Suppressor macrophage treated with lipopolysaccharide for 1 hour (primary cell): Measurements from ENCODE around the gene FSD1L.
"Not testable (repeated sequence)": the region's sequence is repeated elsewhere in the genome, so short reads cannot be mapped to it uniquely, and the experiment has no call there.

Experiments used
- DNase-seq, 3 donors: peaks; one replicate each; pipeline ENCODE4 v3.0.0-alpha.2; 2020 to 2022

FSD1L gene

DNA sequence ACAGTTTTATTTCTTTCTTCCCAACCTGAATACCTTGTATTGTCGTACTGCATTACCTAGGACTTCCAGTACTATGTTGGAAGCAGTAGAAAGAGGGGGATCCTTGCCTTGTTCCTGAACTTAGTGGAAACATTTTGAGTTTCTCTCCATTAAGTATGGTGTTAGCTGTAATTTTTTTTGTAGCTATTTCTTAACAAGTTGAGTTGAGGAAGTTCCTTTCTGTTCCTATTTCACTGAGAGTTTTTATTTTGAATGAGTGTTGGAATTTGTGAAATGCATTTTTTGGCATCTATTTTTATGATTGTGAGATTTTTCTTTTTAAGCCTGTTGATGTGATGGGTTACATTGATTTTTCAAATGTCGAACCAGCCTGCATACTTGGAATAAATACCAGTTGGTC is 49.0 kb downstream of the FSD1L start:
- peak in 2 of 3 donors; percentile 48 to 52 for DNase-seq

DNA sequence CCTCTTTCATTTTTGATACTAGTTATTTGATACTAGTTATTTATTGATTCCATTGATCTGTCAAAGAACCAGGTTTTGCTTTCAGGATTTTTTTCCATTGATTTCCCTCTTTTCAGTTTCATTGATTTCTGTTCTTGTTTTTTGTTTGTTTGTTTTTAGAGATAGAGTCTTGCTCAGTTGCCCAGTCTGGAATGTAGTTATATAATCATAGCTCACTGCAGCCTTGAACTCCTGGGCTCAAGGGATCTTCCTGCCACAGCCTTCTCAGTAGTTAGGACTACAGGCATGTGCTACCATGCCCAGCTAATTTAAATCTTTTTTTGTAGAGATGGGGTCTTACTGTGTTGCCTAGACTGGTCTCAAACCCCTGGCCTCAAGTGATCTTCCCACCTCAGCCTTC is 49.9 kb downstream of the FSD1L start:
- DNase-seq = peak in 1 of 3 donors; percentile 12

DNA sequence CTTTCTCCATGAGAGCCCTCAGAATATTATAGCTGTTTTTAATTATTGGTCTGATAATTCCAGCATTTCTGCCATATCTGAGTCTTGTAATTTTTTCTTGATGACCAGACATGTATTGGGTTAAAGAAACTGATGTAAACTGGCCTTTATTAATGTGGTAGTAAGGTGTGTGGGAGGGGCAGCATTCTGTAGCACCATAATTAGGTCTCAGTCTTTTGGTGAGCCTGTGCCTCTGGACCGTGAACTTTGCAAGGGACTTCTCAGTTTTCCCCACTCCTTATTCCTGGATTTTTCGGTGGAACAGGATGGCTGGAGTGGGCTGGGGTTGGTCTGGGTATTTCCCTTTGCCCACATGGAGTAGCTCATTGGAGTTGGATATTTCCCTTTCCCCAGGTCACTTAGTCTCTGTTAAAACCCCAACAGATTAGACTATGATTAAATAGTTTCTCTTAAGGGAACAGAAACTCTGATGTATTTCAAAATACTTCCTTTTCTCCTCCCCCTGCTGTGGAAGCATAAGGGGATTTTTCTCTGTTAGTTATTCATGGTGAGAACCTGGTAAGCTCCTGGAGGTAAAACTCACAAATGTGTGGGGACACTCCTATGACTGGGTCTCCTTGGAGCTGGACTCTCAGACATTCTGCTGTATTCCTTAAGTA is 52.4 kb downstream of the FSD1L start:
- DNase-seq = peak; percentile 88 to 97 (median 93)

DNA sequence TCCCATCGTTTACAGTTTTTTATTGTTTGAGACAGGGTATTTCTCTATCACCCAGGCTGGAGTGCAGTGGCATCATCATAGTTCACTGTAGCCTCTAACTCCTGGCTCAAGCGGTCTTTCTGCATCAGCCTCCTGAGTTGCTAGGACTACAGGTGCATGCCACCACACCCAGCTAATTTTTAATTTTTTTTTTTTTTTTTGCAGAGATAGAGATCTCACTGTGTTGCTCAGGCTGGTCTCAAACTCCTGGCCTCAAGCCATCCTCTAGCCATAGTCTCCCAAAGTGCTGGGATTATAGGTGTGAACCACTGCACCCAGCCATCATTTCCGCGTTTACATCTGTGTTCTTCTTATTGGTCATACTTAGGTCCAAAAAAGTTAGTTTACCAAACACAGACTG is 53.6 kb downstream of the FSD1L start:
- DNase-seq = peak in 1 of 3 donors; percentile 13

DNA sequence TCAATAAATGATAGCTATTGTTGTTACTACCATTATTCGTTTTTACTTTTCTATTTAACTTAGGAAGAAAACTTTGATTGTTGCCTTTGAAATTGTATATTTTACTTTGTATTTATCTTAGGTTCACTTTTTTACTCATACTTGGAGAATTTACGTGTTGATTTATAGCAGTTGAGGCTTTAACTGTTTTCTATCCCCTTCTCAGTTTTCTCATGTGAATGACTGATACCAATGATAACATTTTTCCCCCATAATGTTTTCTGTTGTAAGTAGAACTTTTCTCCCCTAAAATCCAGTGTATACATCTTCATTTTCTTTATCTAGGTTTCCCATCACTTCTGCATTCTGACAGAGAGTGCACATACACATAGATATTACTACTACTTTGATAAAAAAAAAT is 54.4 kb downstream of the FSD1L start:
- DNase-seq = peak in 1 of 3 donors; percentile 21

DNA sequence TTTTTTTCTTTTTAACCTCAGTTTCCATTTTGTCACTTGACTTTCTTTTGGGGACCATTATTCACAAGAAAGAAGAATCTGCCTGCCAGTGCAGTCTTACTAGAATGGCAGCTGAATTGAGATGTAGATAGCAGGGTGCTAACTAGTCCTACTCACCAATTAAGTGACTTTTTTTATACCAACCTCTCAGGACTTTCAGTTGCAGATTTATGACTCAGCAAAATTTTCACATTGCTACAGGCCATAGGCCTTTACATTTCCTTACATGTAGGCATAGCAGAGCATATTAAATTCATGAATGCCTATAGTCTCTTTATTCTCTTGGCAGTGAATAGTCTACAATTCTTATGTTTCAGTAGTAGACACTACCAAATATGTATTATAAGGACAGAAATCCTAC is 56.0 kb downstream of the FSD1L start:
- peak in 2 of 3 donors; percentile 31 to 40 for DNase-seq

DNA sequence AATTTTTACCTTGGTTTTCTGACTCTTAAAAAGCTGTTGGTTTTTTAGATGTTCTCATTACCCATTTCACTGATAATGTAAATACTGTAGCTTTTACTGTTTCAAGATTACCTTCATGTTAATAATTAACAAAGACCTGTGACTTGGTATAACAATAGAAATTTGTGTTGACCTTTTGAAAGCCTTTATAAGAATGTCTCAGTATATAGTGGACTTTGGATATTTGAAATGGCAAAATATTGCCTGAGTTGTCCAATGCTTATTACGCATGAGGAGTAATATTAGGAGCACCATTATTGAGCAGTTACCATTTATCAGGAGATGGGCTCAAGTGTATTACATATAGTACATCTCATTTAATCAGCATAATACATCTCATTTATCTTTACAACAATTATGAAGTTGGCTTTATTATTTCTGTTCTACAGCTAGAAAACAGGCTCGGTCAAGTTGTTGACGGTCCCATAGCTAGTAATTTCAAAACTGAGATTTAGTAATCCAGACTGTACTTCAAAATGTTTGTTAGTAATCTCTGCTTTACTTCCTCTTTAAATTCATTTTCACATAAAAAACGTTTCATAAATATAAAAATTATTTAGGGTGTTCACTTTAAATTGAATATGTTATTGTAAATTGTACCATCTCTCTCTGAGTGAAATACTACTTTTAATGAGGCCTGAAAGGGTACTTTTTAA is 59.4 kb downstream of the FSD1L start:
- peak in 2 of 3 donors; percentile 66 to 69 for DNase-seq

DNA sequence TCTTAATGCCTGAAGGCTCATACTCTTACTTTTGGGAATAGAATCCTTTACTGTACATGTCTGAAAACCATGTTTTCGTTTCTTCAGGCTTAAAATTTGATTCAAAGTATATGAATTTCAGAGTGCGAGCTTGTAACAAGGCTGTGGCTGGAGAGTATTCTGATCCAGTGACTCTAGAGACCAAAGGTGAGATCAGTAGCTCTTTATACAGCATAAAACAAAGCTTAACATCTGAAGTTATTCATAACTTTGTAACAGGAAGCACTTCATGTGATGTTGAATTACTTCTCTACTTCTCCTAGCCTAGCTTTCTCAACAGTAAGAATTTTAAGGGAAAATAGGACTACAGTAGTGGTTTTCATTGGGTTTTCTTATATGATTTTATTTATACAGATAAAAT is 60.7 kb downstream of the FSD1L start:
- peak in 2 of 3 donors; percentile 41 to 45 for DNase-seq

DNA sequence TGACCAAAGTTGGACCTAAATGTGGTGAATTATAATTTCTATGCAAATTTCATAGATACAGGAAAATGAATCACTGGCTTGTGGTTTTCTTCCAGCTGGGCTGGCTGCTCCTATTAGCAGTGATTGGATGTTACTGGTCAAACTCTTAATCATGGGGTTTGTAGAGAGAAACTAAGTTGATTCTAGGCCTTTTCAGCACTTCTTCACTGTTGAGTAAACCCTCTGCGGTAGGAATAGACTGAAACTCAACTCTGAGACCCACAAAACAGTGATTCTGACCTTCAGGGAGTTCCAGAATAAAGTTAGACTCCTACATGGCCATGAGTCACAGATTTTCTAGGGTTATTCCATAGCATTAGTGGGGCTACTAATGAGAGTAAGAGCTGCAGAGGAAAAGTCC is 62.2 kb downstream of the FSD1L start:
- peak; percentile 84 to 98 (median 92) for DNase-seq

DNA sequence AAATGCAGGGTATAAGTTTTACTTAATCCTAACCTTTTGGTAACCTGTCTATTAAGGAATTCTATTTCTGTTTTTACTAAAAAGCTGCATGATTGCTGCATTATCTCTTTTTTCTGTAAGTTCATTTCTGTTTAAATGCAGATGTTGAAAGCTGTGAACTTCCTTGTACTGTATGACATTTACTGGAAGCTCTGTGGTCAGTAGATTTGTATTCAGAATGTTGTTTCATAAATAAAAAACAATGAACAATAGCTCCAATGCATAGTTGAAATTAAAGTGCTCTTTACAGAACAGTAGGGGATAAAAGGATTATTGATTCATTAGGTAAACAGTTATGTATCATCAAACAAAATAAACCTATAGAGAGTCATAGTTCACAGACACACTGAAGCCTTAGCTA is 63.6 kb downstream of the FSD1L start:
- peak; percentile 15 to 70 (median 60) for DNase-seq

DNA sequence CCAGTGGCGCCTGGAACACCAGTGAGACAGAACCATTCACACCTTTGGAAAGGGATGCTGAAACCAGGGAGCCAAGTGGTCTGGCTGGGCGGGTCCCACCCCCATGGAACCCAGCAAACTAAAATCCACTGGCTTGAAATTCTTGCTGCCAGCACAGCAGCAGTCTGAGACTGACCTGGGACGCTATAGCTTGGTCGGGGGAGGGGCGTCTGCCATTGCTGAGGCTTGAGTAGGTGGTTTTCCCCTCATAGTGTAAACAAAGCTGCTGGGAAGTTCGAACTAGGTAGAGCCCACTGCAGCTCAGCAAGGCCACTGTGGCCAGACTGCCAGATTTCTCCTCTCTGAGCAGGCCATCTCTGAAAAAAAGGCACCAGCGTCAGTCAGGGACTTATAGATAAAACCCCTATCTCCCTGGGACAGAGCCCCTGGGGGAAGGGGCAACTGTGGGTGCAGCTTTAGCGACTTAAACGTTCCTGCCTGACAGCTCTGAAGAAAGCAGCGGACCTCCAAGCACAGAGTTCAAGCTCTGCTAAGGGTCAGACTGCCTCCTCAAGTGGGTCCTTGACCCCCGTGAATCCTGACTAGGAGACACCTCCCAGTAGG is 68.1 kb downstream of the FSD1L start:
- peak in 1 of 3 donors; percentile 9 for DNase-seq

DNA sequence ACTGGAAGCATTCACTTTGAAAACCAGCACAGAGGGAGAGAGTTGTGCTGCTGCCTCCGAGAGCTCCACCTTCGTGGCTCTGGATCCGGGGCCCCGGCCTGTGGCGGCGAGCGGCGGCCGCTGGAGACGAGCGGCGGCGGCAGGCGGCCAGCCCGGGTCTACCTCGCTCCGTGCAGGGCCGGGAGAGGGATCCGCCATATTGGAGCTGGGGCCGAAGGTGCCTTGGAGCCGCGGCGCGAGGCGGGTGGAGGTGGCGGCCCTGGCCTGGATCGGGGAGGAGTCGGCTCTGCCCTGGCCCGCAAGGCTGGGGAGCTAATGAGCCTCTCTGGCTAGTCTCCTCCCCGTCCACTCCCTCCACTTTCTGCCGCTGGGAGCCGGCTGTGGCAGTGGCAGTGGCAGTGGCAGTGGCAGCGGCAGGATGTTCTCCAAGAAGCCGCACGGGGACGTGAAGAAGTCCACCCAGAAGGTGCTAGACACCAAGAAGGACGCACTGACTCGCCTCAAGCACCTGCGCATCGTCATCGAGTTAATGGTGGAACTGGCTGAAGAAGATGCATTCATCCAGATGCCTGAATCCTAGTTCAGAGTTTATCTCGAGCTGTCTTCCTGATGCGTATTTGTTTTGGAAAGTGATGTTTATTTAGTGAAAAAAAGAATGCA is 72.0 kb downstream of the FSD1L start:
- peak in 2 of 3 donors; percentile 24 to 35 for DNase-seq

DNA sequence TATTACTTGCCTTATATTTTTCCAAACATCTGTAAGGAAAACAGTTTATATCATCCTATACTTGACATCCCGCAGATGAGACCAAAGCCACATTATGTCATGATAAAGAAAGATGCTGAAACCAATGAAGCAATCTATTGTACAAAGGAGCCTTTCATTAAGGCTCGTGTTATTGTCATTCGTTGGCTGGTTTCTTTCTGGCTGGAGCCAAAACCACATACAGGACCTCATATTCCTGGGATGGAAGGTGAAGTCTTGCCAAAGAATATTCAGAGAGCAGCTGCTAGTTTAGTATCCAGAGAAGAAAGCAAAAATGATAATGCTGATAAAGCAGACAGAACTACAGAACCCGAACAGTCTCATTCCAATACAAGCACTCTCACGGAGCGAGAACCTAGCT is 73.2 kb downstream of the FSD1L start:
- not testable (repeated sequence) for DNase-seq

DNA sequence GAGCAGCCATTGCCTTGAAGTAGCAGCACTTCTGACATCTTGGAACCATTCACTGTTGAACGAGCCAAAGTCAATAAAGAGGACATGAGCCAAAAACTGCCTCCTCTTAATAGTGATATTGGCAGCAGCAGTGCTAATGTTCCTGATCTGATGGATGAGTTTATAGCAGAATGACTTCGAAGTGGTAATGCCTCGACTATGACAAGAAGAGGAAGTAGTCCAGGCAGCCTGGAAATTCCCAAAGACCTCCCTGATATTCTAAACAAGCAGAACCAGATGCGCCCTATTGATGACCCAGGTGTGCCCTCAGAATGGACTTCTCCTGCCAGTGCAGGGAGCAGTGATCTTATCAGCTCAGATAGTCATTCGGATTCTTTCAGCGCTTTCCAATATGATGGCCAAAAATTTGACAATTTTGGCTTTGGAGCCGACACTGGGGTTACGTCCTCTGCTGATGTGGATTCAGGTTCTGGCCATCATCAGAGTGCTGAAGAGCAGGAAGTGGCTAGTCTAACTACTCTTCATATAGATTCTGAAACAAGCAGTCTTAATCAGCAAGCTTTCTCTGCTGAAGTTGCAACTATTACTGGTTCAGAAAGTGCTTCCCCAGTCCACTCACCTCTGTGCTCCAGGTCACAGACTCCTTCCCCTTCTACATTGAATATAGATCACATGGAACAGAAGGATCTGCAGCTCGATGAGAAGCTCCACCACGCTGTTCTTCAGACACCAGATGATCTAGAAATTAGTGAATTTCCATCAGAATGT is 75.0 kb downstream of the FSD1L start:
- DNase-seq = peak in 1 of 3 donors; percentile 36

DNA sequence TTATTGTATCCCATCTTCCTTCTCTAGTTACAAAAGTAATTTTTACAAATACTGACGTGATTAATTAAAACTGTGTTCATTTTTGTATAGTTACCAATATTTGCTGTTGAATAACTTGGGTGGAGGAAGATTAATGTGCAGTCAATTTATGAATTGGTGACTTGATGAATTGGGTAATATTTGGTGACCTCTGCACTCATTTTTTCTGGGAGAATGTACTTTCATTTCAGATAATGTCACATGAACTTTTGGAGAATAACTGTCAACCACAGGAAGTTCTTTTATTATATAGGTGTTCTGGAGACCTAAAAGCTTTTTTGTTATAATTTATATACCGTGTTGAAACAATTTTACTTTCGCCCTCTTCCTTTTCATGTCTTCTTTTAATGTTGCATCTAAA is 83.7 kb downstream of the FSD1L start:
- no peak for DNase-seq

DNA sequence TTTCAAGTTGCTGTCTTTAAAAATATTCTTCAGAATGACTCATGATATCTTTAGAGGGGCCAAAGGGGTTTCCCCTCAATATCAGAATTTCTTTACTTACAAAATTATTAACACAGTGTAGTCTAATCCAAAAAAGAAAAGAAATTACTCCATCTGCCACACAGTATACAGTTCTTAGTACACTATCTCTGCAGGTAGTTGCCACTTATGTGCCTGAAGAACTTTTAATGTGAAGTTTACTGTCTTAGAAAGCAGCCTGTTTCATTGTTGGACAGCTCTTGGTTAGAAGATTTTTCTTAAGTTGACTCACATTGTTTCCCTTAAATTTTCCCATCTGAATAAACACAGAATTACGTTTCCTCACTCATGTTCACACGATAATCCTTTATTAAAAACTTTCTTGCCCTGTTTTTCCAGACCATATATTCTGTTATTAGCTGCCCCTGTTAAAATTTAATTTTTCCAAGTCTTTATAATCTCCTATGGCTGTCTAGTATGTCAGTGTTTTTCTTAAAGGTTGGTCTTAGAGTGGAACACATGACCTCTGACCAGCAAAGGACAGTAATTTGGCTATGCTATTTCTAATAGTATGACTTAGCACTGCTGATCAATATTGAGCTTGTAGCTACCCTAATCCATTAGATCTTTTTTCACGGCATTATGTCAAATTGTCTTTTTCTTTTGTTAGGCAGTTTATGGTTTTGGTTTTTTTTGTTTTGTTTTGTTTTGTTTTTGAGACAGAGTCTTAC is 88.3 kb downstream of the FSD1L start:
- no peak for DNase-seq

DNA sequence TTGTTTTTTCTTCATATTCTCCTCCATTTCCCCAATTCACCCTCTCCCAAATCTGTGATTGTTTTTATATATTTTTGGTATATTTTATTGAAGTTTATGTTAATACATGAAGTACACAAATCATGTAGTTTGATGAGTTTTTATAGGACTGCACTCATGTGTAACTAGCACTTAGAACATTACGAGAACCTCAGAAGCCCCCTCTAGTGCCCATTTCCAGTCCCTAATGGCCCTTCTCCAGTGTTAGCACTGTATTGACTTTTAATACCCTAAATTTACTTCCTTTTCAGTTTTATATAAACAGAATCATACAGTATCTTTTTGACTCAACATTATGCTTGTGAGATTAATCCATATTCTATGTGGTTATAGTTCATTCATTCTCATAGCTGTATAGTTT is 91.6 kb downstream of the FSD1L start:
- peak in 2 of 3 donors; percentile 28 to 30 for DNase-seq

DNA sequence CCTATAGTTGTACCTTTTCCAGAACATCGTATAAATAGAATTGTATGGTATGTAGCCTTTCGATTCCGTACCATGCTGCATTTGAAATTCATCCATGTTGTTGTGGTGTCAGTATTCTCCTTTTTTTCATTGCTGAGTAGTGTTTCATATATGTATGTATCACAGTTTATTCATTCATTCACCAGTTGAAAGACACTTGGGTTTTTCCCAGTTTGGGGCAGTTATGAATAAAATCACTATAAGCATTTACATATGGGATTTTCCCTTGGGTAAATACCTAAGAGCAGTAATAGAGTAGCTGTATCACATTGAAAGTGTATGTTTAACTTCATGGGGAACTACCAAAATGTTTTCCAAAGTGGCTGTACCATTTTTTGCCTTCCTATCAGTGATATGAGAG is 94.0 kb downstream of the FSD1L start:
- peak; percentile 55 to 87 (median 71) for DNase-seq

DNA sequence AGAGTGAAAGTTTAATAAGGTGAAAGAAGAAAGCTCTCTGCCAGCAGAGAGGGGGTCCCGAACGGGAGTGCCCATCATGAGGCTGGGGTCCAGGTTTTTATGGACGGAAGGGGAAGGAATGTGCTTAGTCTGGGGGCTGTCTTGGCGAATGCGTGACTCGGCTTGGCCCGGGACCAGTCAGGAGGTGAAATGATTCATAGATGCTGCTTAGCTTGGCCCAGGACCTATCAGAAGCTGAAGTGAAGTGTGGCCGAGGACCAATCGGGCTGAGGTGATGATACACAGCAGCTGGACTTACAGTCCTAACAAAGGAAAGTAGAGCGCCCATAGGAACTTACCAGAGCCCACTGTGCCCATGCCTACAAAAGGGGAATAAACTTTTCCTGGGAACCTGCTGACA is 106.2 kb downstream of the FSD1L start:
- DNase-seq = peak in 1 of 3 donors; percentile 12

DNA sequence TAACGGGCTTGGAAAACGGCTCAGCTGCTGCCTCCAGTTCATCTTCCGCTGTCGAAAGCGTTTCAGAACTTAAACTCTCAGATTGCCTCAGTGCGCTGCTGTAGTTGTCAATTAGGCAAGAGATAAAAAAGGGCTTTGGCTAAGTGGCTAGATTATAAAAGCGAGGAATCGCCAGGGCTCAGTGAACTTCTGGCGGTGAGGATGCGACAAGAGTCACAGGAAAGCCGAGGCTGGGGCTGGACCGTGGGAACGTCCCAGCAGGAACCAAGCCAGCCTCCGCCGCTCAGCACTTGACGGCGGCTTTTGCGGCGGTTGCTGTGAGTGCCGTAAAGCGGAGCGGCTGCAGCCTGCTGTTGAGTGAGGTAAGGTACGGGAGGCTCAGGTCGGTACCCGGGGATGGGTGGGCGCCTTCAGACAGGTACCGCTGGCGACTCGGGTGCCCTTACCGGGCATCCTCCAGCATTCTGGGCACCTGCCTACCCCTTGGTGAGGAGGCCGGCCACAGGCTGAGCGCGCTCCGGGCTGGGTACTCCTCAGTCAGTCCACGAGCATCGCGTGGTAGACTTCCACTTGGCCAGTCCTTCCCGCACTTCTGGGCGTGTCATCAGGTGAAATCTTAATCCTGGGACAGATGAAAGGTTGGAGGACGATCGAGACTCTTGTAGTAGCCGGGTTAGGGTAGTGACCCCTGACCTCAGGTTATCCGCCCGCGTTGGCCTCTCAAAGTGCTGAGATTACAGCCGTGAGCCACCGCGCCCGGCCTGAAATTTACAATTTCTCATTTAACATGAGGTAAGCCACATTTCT is 110.2 kb downstream of the FSD1L start, which contains the start of gene FKTN:
Gene FKTN, plus strand, starts transcription at position 328 of the 807 bp plus-strand sequence. CDS start 16,902 bp downstream, outside the sequence.
- DNase-seq = peak; percentile 91 to 93 (median 92)

DNA sequence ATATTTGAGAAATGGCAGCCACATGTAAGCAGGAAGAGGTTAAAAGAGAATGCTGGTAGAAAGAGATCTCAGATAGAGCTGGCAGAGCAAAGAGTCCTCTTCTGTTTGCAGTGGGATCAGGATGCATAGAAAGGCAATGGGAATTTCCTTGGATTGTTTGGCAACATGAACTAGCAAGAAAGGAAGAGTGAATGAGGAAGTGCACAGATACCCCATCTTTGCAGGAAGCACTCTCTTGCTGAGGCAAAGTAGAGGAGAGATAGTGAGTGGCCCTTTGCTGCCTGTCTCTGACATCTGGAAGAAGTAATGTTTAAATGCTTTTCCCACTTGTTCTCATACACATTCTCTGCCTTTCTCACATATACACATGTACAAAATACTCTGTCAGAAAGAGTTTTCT is 124.6 kb downstream of the FSD1L start:
- no peak for DNase-seq
